Stimulated activated naive CD8-positive, alpha-beta T cell treated with anti-CD3 and anti-CD28 coated beads, Interleukin-15, Interleukin-2, amounts not matched to agents 100 ng/mL and 50 ng/mL, for 24 hours (primary cell): Measurements from ENCODE around the gene GDPD5.

Experiments used
- H3K27ac Mint-ChIP-seq: one replicate; pipeline ENCODE4 v1.8.0; 2021; ENCODE audit warnings: mild to moderate bottlenecking, mixed read lengths
- H3K27me3 Mint-ChIP-seq: one replicate; pipeline ENCODE4 v1.8.0; 2021; ENCODE audit warnings: mixed read lengths
- H3K36me3 Mint-ChIP-seq: one replicate; pipeline ENCODE4 v1.8.0; 2021; ENCODE audit warnings: low read depth, mixed read lengths
- H3K4me1 Mint-ChIP-seq: one replicate; pipeline ENCODE4 v1.8.0; 2021; ENCODE audit warnings: low read depth, mixed read lengths
- H3K4me3 Mint-ChIP-seq: one replicate; pipeline ENCODE4 v1.8.0; 2021; ENCODE audit warnings: mild to moderate bottlenecking, mixed read lengths
- H3K9me3 Mint-ChIP-seq: one replicate; pipeline ENCODE4 v1.8.0; 2021; ENCODE audit warnings: mixed read lengths

The GDPD5 gene, protein sequence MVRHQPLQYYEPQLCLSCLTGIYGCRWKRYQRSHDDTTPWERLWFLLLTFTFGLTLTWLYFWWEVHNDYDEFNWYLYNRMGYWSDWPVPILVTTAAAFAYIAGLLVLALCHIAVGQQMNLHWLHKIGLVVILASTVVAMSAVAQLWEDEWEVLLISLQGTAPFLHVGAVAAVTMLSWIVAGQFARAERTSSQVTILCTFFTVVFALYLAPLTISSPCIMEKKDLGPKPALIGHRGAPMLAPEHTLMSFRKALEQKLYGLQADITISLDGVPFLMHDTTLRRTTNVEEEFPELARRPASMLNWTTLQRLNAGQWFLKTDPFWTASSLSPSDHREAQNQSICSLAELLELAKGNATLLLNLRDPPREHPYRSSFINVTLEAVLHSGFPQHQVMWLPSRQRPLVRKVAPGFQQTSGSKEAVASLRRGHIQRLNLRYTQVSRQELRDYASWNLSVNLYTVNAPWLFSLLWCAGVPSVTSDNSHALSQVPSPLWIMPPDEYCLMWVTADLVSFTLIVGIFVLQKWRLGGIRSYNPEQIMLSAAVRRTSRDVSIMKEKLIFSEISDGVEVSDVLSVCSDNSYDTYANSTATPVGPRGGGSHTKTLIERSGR

DNA sequence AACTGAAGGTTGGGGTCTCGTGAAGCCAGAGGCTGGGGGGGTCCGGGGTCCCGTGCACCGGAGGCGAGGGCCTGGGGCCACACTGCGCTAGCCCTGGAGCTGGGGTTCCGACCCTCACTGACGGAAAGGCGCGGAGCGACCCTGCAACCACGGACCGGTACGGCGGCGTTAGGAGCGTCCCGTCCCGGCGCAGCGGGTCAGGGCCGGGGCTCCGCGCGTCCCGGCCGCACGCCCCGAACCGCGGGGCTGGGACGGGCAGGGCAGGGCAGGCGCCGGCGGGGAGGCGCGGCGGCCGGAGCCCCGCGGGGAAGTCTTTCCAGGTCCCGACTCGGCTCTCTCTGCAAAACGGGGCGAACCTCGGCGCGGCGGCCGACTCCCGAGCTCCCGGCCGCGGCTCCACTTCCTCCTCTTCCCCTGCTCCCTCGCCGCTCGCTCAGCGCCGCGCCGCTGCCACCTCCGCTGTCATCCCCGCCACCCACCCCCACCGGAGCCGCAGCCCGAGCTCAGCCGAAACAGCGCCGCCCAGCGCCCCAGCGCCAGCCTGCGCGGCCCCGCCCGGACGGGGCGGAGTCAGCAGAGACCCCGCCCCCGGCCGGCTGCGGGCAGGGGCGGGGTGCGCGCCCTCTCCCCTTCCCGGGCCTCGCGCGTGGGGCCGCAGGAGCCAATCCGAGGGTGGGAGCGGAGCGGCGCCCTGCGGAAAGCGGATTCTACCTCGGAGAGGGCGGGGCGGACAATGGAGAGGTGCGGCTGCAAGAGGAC is at the start of gene GDPD5:
TSS of gene GDPD5 (minus strand) at position 509 of the 759 bp plus-strand sequence. CDS start 48,206 bp downstream, outside the sequence.
- Mint-ChIP-seq H3K4me3 (peak within 1 kb of the TSS; percentile 76), H3K27ac (no peak within 1 kb of the TSS), H3K36me3 (no peaks in the 10 kb centered on the region), H3K4me1 (peaks cover 20% of the 10 kb centered on the region), H3K27me3 (peaks cover 11% of the 10 kb centered on the region), H3K9me3 (no peaks in the 10 kb centered on the region)

DNA sequence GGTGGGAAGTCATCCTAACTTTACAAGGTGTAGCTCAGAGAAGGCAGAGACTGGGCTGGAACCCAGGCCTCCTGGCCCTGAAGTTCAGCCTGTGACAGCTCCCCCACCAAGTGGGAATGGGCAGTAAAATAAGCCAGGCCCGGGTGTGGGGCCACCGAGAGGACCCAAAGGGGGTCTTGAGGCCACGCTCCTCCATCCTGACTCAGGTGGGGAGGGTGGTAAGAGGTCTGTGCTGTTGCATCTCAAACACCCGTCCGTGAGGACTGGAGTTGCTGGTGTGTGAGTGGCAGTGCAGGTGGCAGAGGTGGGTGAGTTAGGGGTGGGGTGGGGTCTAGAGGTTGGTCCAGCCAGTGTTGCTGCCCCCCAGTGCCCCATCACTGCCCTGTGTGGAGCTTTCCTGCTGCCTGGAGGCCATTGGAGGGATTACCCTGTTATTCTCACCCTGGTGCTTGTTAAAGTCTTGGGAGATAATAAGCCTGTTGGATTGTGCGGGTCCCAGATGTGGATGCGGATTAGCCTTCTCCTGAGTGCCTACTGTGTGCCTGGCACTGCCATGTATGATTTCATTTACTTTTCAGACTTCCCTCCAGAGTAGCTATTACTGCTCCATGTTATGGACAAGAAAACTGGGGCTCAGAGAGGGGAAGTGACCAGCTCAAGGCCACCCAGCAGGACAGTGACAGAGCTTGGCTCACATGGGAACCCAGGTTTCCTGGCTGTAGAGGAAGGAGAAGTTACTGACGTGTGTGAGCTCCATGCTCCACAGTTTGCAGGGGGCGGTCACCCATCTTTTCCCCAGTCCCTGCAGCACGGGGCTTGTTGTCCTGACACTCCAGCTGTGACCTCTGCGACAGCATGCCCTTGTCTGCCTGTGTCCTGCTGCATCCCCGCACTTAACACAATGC is 49.2 kb upstream of the GDPD5 start:
- Mint-ChIP-seq H3K27ac (no peak overlapping the region), H3K27me3 (no peaks in the 10 kb centered on the region), H3K36me3 (peaks cover 9% of the 10 kb centered on the region), H3K9me3 (no peaks in the 10 kb centered on the region), H3K4me1 (peaks cover 9% of the 10 kb centered on the region), H3K4me3 (no peak overlapping the region)

DNA sequence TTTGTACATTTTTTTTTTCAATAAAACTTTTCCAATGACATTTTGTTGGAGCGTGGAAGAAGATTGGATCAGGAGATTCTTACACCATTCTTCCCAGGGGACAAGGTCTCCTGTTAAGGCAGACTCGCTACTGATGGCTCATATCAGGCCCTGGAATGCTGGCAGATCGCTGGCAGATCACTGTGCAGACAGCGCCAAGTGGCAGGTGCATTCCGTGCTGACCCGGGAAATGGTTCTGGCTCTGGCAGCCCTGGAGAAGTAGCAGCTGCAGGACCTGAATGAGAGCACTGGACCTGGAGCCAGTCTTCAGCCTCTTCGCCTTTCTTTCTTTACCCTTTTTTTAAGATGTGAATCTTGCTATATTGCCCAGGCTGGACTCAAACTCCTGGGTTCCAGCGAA is 47.0 kb upstream of the GDPD5 start:
- H3K4me1 Mint-ChIP-seq, result peaks cover 9% of the 10 kb centered on the region
- no peaks in the 10 kb centered on the region for H3K27me3 Mint-ChIP-seq
- no peaks in the 10 kb centered on the region for H3K9me3 Mint-ChIP-seq
- H3K4me3 Mint-ChIP-seq, result no peak overlapping the region
- no peak overlapping the region for H3K27ac Mint-ChIP-seq
- peaks cover 19% of the 10 kb centered on the region for H3K36me3 Mint-ChIP-seq

DNA sequence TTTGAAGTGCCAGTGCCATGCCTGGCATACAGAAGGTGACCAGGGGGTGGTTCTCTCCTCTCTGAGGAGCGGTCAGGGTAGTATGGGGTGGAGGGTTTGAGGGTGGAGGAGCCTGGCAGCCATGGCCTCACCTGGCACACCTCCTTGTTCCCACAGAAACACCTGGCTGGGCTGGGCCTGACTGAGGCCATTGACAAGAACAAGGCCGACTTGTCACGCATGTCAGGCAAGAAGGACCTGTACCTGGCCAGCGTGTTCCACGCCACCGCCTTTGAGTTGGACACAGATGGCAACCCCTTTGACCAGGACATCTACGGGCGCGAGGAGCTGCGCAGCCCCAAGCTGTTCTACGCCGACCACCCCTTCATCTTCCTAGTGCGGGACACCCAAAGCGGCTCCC is 45.9 kb upstream of the GDPD5 start:
- Mint-ChIP-seq H3K9me3 (no peaks in the 10 kb centered on the region), H3K4me3 (no peak overlapping the region), H3K36me3 (peaks cover 19% of the 10 kb centered on the region), H3K4me1 (peaks cover 5% of the 10 kb centered on the region), H3K27me3 (no peaks in the 10 kb centered on the region), H3K27ac (no peak overlapping the region)

GRCh38 chr11:75570559-75571139 is 44.9 kb upstream of the GDPD5 start:
- Mint-ChIP-seq H3K27me3 (no peaks in the 10 kb centered on the region), H3K4me1 (peaks cover 5% of the 10 kb centered on the region), H3K36me3 (peaks cover 19% of the 10 kb centered on the region), H3K4me3 (no peak overlapping the region), H3K9me3 (no peaks in the 10 kb centered on the region), H3K27ac (no peak overlapping the region)

DNA sequence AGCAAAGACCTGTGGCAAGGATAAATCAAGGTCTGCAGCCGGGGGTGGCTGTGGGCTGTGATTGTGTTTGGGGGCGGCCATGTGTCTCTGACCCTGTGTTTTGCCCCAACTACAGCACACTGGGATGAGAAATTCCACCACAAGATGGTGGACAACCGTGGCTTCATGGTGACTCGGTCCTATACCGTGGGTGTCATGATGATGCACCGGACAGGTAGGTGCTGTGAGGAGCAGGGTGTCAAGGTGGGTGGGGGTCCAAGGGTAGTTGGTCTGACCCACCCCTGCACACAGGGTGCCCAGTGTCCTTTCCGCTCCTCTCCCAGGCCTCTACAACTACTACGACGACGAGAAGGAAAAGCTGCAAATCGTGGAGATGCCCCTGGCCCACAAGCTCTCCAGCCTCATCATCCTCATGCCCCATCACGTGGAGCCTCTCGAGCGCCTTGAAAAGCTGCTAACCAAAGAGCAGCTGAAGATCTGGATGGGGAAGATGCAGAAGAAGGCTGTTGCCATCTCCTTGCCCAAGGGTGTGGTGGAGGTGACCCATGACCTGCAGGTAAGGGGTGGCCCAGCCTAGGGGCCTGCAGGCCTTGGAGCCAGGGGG is 43.0 kb upstream of the GDPD5 start:
- Mint-ChIP-seq H3K27me3 (no peaks in the 10 kb centered on the region), H3K27ac (no peak overlapping the region), H3K4me3 (no peak overlapping the region), H3K36me3 (peaks cover 19% of the 10 kb centered on the region), H3K4me1 (peaks cover 11% of the 10 kb centered on the region), H3K9me3 (no peaks in the 10 kb centered on the region)

GRCh38 chr11:75567971-75568370 is 42.2 kb upstream of the GDPD5 start:
- Mint-ChIP-seq H3K27me3 (no peaks in the 10 kb centered on the region), H3K4me1 (peaks cover 17% of the 10 kb centered on the region), H3K36me3 (peaks cover 19% of the 10 kb centered on the region), H3K4me3 (no peak overlapping the region), H3K9me3 (no peaks in the 10 kb centered on the region), H3K27ac (no peak overlapping the region)

DNA sequence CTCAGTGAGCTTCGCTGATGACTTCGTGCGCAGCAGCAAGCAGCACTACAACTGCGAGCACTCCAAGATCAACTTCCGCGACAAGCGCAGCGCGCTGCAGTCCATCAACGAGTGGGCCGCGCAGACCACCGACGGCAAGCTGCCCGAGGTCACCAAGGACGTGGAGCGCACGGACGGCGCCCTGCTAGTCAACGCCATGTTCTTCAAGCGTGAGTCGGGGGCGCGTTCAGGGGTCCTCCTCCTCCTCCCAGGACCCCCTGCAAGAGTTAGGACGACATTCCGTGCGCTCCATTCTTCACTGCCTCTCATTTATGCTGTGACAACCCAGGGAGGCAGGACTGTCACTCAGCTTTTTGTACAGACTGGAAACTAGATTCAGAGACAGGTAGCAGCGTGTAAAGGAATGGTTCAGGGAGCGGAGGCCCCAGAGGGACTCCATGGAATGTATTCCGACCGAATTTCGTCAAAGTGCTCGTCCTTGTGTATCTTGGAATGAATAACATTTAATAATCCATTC is 41.1 kb upstream of the GDPD5 start:
- H3K4me1 Mint-ChIP-seq, result peaks cover 24% of the 10 kb centered on the region
- no peak overlapping the region for H3K27ac Mint-ChIP-seq
- H3K27me3 Mint-ChIP-seq, result no peaks in the 10 kb centered on the region
- H3K36me3 Mint-ChIP-seq, result peaks cover 11% of the 10 kb centered on the region
- H3K9me3 Mint-ChIP-seq, result no peaks in the 10 kb centered on the region
- H3K4me3 Mint-ChIP-seq, result no peak overlapping the region

DNA sequence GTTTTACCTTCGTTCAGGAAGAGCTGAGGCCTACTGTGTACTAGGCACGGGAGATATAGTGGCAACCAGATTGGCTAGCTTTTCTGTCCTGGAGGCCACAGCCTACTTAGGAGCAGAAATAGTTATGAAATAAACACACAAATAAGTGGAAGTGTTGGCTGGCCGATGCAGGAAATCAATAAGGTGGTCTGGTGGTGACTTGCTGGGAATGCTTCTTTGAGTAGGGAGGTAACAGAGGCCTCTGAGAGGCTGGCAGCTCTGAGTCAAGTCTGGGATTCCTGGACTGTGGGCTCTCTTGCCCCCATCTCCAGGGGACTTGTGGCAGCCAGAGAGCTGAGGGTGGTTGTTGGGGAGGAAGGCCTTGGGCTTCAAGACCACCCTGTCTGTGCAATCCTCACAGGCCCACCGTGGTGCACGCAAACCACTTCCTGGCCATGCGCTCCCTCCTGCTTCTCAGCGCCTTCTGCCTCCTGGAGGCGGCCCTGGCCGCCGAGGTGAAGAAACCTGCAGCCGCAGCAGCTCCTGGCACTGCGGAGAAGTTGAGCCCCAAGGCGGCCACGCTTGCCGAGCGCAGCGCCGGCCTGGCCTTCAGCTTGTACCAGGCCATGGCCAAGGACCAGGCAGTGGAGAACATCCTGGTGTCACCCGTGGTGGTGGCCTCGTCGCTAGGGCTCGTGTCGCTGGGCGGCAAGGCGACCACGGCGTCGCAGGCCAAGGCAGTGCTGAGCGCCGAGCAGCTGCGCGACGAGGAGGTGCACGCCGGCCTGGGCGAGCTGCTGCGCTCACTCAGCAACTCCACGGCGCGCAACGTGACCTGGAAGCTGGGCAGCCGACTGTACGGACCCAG is 40.4 kb upstream of the GDPD5 start:
- H3K36me3 Mint-ChIP-seq, result peaks cover 10% of the 10 kb centered on the region
- no peak overlapping the region for H3K4me3 Mint-ChIP-seq
- H3K9me3 Mint-ChIP-seq, result no peaks in the 10 kb centered on the region
- H3K27me3 Mint-ChIP-seq, result no peaks in the 10 kb centered on the region
- H3K4me1 Mint-ChIP-seq, result peaks cover 24% of the 10 kb centered on the region
- no peak overlapping the region for H3K27ac Mint-ChIP-seq

- H3K4me3 Mint-ChIP-seq, result no peak overlapping the region
- H3K27ac Mint-ChIP-seq, result no peak overlapping the region
Measured at GRCh38 chr11:75565221-75565814, 39.6 kb upstream of the GDPD5 start.

GRCh38 chr11:75563978-75564552 is 38.3 kb upstream of the GDPD5 start:
- Mint-ChIP-seq H3K27me3 (no peaks in the 10 kb centered on the region), H3K27ac (peak overlapping the region; percentile 99), H3K4me3 (peak overlapping the region; percentile 99), H3K9me3 (no peaks in the 10 kb centered on the region), H3K36me3 (peaks cover 9% of the 10 kb centered on the region), H3K4me1 (peaks cover 29% of the 10 kb centered on the region)

More at GRCh38 chr11:75565221-75565814, 39.6 kb upstream of the GDPD5 start:
- Mint-ChIP-seq H3K36me3 (peaks cover 10% of the 10 kb centered on the region), H3K9me3 (no peaks in the 10 kb centered on the region), H3K4me1 (peaks cover 29% of the 10 kb centered on the region), H3K27me3 (no peaks in the 10 kb centered on the region)

GRCh38 chr11:75563501-75563977 is 37.8 kb upstream of the GDPD5 start:
- peak overlapping the region; percentile 99 for H3K27ac Mint-ChIP-seq
- peaks cover 4% of the 10 kb centered on the region for H3K36me3 Mint-ChIP-seq
- no peaks in the 10 kb centered on the region for H3K27me3 Mint-ChIP-seq
- no peaks in the 10 kb centered on the region for H3K9me3 Mint-ChIP-seq
- H3K4me1 Mint-ChIP-seq, result peaks cover 29% of the 10 kb centered on the region
- peak overlapping the region; percentile 99 for H3K4me3 Mint-ChIP-seq
